Spleen (tissue), 7 donors: ENCODE data around the gene KRT85.

ENCODE experiments used
- POLR2A ChIP-seq, 3 donors: fragments of 450-650 bp; IDR thresholded peaks; one replicate each; pipeline ENCODE4 v1.5.1; 2017; ENCODE audit warnings: antibody characterized with exemption in 3 of 3, mild to moderate bottlenecking in 1 of 3
- TF ChIP-seq, protein P1 (sequence below), 11 experiments: fragments of 200-600 bp in 7 of 11; fragments of 450-650 bp in 4 of 11; sonication (generic) in 4 of 11; IDR thresholded peaks in 8 of 11; conservative IDR thresholded peaks in 3 of 11; 1 replicate in 7 of 11; 2 replicates in 4 of 11; pipeline versions ENCODE4 v1.4.0 to v1.8.0; 2016 to 2021; ENCODE audit warnings: antibody characterized with exemption in 11 of 11, inconsistent platforms in 4 of 11, mild to moderate bottlenecking in 1 of 11
- donor health status: DM: no; HTN: no; CAD: no; lungs with moderate emphysema.
- donor health status: DM: no; HTN: no; CAD: no.
- donor health status: DM: no; HTN: no; CAD: no.

DNA sequence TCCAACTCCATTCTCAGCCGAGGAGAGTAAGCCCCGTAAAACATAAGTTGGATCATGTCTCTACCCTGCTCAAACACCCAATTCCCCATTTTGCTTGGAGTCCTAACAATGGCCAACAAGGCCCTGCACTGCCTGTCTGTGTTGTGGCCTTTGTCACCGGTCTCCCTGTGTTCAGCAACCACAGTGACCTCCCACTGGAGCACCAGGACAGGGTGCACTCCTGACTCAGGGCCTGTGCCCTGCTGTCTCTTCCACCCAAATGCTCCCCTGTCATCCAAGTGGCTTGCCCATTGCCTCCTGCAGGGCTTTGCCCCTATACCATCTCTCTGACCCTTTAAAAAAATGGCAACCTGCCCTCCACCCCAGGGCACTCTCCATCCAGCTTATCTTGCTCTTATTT lies 4.4 kb upstream of the KRT85 start:
- TF ChIP-seq, protein P1, sequence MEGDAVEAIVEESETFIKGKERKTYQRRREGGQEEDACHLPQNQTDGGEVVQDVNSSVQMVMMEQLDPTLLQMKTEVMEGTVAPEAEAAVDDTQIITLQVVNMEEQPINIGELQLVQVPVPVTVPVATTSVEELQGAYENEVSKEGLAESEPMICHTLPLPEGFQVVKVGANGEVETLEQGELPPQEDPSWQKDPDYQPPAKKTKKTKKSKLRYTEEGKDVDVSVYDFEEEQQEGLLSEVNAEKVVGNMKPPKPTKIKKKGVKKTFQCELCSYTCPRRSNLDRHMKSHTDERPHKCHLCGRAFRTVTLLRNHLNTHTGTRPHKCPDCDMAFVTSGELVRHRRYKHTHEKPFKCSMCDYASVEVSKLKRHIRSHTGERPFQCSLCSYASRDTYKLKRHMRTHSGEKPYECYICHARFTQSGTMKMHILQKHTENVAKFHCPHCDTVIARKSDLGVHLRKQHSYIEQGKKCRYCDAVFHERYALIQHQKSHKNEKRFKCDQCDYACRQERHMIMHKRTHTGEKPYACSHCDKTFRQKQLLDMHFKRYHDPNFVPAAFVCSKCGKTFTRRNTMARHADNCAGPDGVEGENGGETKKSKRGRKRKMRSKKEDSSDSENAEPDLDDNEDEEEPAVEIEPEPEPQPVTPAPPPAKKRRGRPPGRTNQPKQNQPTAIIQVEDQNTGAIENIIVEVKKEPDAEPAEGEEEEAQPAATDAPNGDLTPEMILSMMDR (IDR thresholded peaks at IDR 0.05 in 8 of 11, conservative IDR thresholded peaks at IDR 0.05 in 3 of 11) = no peak
- TF ChIP-seq POLR2A (IDR thresholded peaks at IDR 0.05) = no peak
